Upper lobe of left lung (tissue), 4 donors: ENCODE data around the gene CTNNA1.

Source experiments
- CTCF ChIP-seq, 6 experiments: fragments of 450-650 bp in 4 of 6; fragments of 200-600 bp in 2 of 6; sonication (generic) in 2 of 6; IDR thresholded peaks; one replicate each; pipeline ENCODE4 v1.5.1; 2016 to 2019; ENCODE audit warnings: antibody characterized with exemption in 6 of 6
- POLR2A ChIP-seq, 4 donors: fragments of 450-650 bp; IDR thresholded peaks; one replicate each; pipeline ENCODE4 v1.5.1; 2016 to 2017; ENCODE audit warnings: antibody characterized with exemption in 4 of 4, mild to moderate bottlenecking in 2 of 4
- POLR2AphosphoS5 ChIP-seq, 2 donors: sonication (generic); formaldehyde crosslinking; IDR thresholded peaks; one replicate each; pipeline ENCODE4 v1.5.1; 2017; ENCODE audit warnings: antibody characterized with exemption in 2 of 2

DNA sequence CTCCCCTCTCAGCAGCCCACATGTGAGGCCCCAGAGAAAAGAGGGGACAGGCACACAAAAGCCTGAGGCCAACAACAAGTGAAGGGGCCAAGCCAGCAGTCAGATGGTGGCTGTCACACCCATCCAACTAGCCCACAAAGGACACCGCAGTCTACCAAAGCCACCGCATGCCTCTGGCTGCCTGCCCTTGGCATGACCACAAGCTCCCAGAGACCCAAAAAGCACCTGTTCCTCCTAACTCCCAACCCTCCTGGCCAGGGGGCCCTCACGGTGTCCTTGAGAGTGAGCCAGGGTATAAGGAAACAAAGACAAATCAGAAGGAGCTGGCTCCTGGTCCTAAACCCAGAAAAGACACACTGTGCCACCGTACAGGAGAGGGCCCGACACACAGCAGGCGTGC is 199.7 kb downstream of the CTNNA1 start:
- TF ChIP-seq CTCF (IDR thresholded peaks at IDR 0.05) (no peak), POLR2A (IDR thresholded peaks at IDR 0.05) (no peak), POLR2AphosphoS5 (IDR thresholded peaks at IDR 0.05) (no peak)
